ENCODE results near the gene SLC45A1.

SLC45A1 gene

GRCh38 chr1:8352886-8353785 lies 35.2 kb downstream of the SLC45A1 start:
- DNase-seq (ENCODE audit: low read depth): no peak

GRCh38 chr1:8354038-8354437 lies 36.1 kb downstream of the SLC45A1 start:
- DNase-seq (ENCODE audit: low read depth): no peak

GRCh38 chr1:8355439-8356255 lies 37.7 kb downstream of the SLC45A1 start:
- DNase-seq (ENCODE audit: low read depth): no peak

GRCh38 chr1:8356256-8357209 lies 38.6 kb downstream of the SLC45A1 start:
- DNase-seq (ENCODE audit: low read depth): no peak

- DNase-seq (ENCODE audit: low read depth): no peak
Measured at GRCh38 chr1:8357329-8358101, 39.6 kb downstream of the SLC45A1 start.

GRCh38 chr1:8358241-8358896 lies 40.5 kb downstream of the SLC45A1 start:
- DNase-seq (ENCODE audit: low read depth): no peak

GRCh38 chr1:8358897-8359616 lies 41.1 kb downstream of the SLC45A1 start:
- no peak for DNase-seq (ENCODE audit: low read depth)

GRCh38 chr1:8359617-8360481 lies 41.9 kb downstream of the SLC45A1 start:
- DNase-seq (ENCODE audit: low read depth): no peak

GRCh38 chr1:8360493-8361197 lies 42.7 kb downstream of the SLC45A1 start:
- DNase-seq (ENCODE audit: low read depth): no peak

GRCh38 chr1:8361198-8361849 lies 43.4 kb downstream of the SLC45A1 start:
- no peak for DNase-seq (ENCODE audit: low read depth)

GRCh38 chr1:8362701-8363101 lies 44.8 kb downstream of the SLC45A1 start:
- no peak for DNase-seq (ENCODE audit: low read depth)

GRCh38 chr1:8363186-8363766 lies 45.4 kb downstream of the SLC45A1 start:
- DNase-seq (ENCODE audit: low read depth): no peak

- DNase-seq (ENCODE audit: low read depth): no peak
Measured at GRCh38 chr1:8363767-8364301, 45.9 kb downstream of the SLC45A1 start.

GRCh38 chr1:8364528-8365442 lies 46.9 kb downstream of the SLC45A1 start:
- DNase-seq (ENCODE audit: low read depth): no peak

- DNase-seq (ENCODE audit: low read depth): no peak
Measured at GRCh38 chr1:8365661-8366362, 47.9 kb downstream of the SLC45A1 start.

Measured in HS-5 (cell line).